GM21786 (cell line): Measurements from ENCODE around the gene GAREM1.

Experiments
- ATAC-seq: cut with Tn5 transposase; IDR thresholded peaks from one replicate; pipeline ENCODE4 v1.9.1; 2021; ENCODE audit not compliant: unreplicated experiment

GAREM1 gene

DNA sequence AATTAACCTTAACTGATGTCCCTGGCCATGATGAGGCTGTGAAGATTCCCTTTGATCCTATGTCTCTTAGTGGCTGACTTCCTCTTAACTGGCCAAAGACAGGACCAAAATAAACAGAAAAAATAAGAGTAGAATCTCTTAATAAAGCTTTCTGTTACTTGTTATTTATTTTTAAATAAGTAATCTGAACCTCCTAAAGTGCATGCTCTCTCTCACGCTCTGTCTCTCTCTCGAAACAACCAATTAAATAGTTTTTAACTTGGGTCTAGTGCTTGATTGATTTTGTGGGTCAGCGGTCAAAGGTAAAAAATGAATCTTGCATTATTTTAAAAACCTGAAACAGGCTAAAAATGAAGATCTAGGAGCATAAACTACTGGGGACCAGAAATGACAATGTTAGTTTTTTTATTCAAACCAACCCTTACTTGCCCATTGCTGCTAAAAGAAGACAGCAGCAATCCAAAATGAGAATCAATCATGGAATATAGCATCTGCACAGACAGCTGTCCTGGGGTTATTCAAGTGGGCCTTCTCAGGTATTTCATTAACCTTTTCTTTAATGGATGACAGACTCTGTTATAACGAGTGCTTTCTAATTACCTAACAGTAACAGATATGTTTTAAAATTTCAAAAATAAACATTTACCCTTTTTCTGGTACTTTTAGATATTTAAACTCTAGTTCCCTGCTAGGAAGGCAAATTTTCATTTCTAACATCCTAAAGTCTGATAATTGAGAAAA lies 11.2 kb downstream of the GAREM1 start:
- no peak for ATAC-seq

DNA sequence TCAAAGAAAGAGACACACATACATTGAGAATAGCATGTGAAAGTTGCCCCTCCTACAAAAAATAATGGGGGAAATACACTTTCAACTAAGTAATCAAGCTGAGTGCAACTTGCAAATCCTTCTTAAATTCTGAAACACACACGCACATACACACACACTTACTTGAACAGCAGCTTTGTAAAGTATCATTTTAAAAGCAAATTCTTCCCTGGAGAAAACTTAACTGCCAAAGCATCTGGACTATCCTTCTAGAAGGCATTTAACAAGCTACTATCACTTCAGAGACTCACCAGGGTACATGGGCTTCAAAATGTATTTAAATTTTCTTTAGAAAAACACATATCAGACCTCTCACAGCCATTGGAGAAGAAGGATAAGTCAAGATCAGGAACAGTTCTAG lies 15.3 kb downstream of the GAREM1 start:
- no peak for ATAC-seq

DNA sequence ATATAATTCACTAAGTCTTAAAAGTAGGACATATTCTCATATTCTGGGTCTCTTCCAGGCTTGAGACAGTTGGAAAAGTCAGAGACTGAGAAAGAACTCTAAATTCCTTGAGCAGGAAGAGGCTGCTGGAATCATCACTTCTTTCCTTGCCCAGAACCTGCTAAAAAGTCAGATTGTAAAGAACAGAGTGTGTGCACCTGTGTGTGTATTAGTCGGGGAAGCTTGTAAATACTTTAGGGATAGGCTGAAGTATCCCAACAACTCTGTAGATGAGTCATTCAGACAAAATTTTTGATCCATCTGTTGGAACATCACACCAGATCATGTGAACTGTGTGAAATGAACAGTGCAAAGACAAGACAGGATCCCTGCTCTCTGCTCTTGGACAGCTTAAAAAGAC lies 16.1 kb downstream of the GAREM1 start:
- no peak for ATAC-seq

DNA sequence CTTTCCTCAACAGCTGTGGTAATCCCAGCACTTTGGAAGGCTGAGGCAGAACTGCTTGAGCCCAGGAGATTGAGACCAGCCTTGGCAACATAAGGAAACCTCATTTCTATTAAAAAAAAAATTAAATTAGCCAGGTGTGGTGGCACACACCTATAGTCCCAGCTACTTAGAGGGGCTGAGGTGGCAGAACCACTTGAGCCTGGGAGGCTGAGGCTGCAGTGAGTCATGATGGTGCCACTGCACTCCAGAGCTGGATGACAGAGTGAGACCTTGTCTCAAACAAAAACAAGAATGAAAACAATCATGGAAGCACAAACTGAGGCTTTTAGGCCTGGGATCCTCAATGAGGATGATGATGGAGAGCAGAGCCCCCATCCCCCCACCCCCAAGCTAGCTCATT lies 19.8 kb downstream of the GAREM1 start:
- no peak for ATAC-seq

DNA sequence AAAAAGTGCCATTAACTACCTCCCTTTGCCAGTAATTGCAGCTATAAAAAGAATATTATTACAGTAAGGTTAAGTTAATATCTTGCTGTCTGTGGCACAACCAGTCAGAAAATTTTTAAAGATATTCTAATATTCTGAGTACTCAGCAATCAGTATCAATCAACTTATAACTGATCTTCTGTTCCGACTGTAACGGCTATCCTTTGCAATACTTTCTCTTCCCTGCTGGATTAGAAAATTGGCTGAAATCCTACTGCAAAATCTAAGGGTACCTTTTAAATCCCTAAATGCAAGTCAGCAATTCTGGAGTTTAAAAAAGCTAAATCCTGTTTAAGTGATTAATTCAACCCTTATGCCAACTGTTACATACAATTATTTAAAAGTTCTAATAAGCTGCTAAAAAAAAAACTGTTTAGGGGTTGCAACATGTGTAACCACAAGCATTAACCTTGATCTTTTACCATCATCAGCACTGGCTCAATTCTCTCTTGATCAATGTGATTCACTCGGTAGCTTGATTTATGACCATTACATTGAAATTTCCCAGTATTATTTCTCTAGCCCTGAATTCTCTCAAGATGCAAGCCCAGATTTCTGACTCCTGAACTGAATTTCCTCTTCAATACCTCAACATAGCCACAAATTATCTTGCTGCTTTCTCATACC lies 20.5 kb downstream of the GAREM1 start:
- no peak for ATAC-seq

DNA sequence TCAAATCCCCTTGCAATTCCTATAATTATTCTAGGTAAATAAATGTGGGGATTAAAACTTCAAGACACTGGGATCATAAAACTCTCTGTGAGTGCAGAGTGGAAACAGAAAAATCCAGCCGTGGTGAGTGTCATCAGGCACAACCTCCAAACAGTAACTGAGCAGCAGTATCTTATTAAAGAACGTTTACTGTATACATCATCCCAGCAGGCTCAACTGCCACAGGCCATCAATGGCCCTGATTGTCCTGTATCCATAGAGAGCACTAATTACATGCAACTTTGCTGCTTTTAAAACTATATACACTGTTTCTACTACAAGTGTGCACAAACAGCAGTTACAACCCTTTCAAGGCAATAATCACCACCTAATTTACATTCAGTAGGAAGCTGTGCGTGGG lies 23.9 kb downstream of the GAREM1 start:
- no peak for ATAC-seq

DNA sequence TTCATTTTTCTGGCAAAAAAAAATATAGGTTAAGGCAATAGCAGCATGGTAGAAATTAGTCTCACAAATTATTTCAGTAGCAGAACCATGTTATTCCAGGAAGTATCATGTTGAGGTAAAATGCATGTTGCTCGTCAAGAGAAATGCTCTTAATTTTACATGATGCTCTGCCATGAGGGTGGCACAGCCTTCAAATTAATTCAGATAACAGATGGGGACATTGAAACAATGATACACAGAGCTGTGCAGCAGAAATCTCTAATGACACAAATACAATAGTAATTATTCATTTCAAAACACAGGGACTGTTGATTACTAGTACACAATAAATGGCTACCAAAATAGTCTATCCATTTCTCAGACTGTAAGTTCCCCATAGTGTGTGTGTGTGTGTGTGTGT lies 24.8 kb downstream of the GAREM1 start:
- ATAC-seq: no peak

DNA sequence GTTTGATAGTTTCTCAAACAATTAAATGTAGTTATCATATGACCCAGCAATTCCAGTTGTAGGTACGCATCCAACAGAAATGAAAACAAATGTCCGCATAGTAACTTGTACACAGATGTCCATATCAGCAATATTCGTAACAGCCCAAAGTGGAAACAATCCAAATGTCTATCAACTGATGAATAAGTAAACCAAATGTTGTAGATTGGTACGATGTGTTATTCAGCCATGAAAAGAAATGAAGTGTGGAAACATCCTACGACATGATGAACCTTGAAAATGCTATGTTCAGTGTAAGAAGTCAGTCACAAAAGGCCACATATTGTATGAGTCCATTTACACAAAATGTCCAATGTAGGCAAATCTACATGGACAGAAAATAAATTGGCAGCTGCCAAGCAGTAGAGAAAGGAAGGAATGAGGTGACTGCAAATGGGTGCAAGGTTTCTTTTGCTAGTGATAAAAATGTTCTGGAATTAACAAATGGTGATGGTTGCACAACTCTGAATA lies 26.9 kb downstream of the GAREM1 start:
- no peak for ATAC-seq

DNA sequence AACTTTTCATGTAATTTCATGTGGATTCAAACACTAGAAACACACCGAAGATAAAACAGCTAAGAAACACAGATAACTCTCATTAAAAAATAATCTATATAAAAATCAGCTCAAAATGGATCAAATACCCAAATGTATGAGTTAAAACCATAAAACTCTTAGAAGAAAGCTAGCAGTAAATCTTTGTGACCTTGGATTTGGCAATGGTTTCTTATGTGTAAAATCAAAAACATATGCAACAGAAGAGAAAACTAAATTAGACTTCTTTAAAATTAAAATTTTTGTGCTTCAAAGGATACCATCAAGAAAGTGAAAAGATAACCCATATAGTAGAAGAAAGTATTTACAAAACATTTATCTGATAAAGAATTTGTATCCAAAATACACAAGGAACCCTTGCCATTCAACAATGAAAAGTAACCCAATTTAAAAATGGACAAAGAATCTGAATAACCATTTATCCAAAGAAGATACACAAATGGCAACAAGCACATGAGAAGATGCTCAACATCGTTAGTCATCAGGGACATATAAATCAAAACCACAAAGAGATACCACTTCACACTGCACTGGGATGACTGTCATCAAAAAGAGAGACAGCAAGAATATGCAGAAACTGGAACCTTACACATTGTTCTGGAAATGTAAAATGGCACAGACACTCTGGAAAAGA lies 27.5 kb downstream of the GAREM1 start:
- ATAC-seq: no peak

DNA sequence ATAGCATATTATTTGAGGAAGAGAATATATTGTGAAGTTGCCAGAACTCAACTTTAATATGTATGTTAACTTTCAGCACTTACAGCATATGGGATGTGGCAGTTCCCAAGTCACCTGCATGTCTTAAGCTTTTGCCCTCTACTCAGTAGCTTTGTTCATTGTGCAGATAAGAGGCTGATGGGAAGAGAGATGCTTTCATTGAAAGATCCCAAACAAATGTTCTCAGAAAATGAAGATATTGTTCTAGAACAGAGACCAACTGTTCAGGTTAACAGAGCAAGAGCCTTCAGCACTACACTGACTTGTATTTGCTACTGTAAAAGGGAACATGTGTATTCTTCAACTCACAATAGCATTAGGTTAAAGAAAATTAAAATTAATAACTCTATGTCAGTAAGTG lies 28.1 kb downstream of the GAREM1 start:
- no peak for ATAC-seq

DNA sequence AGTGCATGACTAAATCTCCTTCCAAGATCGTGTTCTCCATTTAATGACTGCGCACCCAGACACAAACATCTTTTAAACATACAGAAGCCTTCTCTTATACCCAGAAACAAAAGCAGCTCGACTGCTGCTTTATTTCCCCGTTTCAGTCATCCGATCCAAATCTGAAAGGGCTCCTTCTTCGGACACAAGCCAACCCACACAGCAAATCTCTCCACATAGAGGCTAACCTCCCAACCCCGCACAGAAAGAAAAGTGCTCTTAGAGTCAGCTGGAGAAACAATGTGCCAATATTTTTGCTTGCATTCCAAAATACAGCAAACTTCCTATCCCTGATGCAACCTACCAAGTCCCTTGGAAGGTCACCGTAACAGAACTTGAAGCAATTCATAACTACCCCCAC lies 29.1 kb downstream of the GAREM1 start:
- no peak for ATAC-seq

DNA sequence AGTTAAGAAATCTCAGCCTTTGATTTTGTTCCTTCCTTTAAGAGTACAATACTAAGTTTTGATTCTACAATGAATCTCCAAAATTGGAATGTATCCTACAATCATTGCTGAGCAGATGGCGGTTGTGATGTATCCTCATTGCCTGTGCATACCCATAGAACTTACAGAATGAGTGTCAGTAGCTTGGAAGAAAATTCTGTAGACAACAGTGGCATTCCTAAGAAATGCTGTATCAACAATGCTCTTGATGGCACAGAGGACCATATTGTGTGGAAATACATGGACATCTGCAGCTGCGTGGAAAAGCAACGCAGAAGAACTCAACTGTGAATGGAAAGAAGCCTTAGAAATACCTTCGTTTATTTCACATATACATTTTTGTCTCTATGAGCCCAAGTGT lies 30.2 kb downstream of the GAREM1 start:
- ATAC-seq: no peak

DNA sequence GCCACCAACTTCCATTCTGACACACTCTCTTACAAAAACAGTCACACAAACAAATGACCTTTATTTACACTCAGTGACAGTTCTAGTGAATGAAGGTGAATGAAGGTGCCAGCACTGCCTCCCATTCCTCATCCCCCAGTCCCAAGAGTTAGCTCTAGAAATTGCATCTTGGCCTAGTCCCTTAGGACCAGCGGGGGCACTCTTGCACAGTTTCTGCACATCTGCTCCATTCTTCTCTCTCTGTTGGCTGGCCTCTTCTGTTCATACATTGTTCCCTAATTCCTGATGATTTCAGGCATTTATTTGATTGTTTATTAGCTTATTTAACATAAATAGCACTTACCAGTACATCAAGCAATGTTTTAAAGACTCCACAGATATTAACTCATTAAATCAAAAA lies 30.9 kb downstream of the GAREM1 start:
- no peak for ATAC-seq

DNA sequence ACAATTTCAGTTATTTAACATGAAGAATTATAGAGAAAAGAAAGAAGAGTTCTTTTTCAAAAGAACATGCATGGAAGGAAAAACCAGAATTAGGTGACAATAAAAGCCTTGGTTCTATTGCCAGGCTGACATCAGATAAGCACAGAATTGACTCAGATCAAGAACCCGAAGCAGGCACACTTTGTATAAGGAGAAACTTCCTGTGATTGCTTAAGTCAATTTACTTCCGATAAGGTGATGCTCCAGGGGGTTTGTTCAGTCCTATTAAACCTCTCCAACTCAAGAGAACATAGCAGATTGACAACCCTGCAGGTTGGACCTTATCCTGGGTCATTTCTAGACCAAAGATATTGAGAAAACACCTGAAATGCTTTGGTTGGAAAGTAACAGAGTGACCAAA lies 31.4 kb downstream of the GAREM1 start:
- ATAC-seq: no peak

DNA sequence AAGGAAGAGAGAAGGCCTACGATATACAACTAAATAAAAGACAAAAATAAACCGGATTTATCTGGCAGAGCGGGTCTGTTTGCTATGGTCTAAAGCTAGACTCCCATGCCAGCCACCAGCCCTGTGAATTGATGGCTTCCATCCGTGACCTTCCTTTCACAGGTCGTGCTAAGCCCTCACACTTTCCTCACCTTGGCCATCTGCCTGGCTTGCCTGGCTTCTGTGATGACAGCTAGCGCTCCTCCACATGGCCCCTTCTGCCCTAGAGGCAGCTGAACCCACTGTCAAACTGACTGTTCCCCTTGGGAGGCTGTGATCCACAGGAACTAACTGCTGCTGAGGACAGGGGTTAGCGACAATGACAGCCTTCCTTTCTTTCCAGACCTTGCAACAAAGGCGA lies 32.5 kb downstream of the GAREM1 start:
- no peak for ATAC-seq

DNA sequence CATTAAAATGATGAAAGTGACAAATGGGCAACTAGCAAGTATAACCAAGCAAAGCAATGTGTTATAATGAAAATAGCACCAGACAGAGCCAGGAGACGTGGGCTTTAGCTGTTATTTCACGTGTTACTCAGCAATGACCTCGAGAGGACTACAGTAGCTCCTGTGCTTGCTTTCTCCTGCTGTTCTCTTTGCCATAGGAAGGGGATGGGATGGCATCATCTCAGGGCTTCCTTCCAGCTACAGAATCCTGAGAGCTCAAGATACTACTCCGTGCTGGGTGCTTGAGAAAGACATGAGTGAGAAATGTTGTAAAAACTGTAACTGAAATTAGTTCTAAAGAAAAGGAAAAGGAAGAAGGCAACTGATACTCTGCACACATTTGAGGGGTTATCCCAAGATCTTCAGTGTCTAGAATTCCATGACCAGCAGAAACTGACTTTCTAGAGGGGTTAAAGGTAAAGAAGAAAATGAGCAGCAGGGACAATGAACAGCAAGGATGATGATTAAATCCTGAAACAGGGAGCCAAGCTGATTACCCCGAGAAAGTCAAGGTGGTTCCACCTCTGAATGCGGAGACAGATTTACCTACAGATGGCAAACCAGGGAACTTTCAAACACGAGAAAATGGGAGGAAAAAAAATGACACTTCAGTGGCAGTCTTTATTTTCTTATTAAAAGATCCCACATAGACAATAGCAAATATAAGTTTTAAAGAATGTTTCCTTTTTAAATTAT lies 33.4 kb downstream of the GAREM1 start:
- ATAC-seq: no peak

DNA sequence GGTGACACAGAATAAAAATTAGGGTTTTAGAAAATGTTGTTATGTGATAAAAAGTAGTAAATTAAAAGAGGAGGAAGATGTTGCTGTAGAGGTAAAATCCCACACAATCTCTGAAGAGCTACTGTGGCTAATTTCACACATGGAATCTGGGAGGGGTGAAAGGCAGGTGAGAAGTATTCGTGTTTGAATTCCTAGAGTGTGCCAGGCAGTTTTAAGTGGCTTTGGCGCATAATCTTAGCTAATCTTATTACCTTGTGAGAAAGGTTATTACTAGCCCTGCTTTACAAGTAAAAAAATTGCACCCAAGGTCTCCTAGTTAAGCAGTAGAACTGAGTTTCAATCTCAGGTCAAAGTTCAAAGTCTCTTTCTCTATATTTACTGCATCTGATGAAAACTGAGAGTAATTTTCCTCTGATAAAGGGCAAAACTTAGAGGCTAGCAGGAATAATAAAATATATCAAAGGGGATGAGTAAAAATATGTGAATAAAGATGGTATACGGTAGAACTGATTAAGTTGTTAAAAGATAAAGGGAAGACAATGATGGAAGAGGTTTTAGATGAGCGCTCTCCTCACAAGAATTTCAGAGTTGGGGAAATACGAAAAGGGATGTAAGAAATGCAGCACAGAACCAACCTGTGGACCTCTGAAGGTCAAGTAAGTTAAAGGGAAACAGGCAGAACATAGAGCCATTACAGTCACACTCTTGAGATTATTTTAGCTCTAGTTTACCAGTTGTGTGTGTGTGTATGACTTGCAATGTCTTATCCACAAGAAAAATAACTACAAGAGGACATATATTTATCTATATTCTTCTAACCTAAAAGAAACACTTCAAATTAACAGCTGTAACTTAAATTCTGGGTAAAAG lies 34.8 kb downstream of the GAREM1 start:
- no peak for ATAC-seq

DNA sequence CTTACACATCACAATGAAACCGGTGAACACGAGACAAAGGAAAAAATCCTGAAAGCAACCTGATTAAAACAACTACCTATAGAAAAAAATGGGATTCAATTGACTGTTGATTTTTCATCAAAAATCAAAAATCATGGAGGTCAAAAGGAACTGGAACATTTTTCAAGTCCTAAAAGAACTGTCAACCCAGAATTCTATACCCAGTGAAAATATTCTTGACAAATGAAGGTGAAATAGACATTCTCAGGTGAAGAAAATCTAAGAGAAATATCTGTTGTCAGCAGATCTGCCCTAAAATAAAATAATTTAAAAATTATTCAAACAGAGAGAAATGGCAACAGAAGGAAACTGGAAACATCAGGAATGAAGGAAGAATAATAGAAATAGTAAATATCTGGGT lies 38.9 kb downstream of the GAREM1 start:
- no peak for ATAC-seq

DNA sequence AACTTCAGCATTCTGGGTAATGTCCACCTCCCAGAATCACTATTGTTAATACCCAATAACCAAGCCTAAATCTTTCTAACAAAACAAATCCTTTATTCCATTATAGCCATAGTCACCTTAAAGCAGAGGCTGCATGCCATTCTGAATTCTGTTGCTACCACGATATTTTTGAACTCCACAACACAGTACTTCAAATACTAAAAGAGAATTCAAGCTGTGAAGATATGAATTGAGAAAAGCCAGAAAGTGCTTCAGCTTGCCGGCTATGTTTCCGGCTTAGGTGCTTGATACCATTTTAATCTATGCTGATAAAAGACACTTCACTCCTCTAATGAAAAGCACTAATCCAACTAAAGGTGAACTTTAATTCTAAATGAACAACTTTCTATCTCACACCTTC lies 41.3 kb downstream of the GAREM1 start:
- no peak for ATAC-seq

DNA sequence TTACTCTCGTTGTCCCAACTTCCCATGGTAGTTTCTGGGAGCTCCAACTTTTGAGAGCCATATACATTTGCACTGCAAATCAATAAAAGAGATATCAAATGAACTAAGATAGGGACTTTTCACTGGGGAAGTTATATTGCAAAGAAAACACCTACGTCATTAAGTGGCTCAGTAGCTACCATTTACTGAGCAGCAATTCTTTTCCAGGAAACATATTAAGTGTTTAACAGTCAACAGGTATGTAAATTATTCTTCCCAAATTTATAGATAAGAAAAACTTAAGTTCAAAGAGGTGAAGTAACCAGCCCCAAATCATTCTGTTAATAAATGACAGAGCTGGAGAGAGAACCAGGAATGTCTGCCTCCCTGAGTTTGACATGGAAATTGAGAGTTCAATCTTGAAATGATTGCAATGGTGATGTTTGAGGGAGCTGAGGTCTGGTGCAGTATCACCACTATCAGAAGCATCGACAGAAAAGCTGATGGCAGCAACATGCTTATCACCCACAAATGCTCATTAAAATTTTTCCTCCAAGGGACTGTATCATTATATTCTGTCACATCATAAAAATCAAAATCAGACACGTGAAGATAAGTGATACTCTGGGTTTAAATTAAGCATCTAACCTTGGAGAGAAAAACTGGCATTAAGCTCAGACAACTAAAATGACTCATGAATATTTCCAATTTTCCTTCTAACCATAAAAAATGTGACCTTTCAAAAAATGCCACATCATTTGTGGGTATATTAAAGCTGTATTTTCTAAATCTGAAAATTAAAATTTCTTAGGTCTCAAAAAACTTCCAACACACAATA lies 43.4 kb downstream of the GAREM1 start:
- no peak for ATAC-seq
